Liver (tissue), 3 donors: ENCODE measurements around the gene MED25.

ENCODE experiments used
- ATF3 ChIP-seq: IDR thresholded peaks from 2 replicates; pipeline ENCODE4 v1.6.1; 2016; ENCODE audit warnings: antibody characterized with exemption
- CTCF ChIP-seq: fragments of 150-350 bp; IDR thresholded peaks from 2 replicates; pipeline ENCODE4 v1.5.1; 2017; ENCODE audit warnings: improper control_type of control experiment, low read depth, low read length; ENCODE audit not compliant: missing input control
- GABPA ChIP-seq, 2 donors: IDR thresholded peaks in 1 of 2; conservative IDR thresholded peaks in 1 of 2; 2 replicates each; pipeline ENCODE4 v1.6.1; 2016; ENCODE audit warnings: antibody characterized with exemption in 2 of 2, mild to moderate bottlenecking in 1 of 2, moderate library complexity in 1 of 2
- JUND ChIP-seq, 2 donors: IDR thresholded peaks; 2 replicates each; pipeline ENCODE4 v1.6.1; 2016; ENCODE audit warnings: antibody characterized with exemption in 2 of 2
- MAX ChIP-seq: IDR thresholded peaks from 2 replicates; pipeline ENCODE4 v1.6.1; 2016; ENCODE audit warnings: antibody characterized with exemption
- RAD21 ChIP-seq, 2 donors: IDR thresholded peaks; 2 replicates each; pipeline ENCODE4 v1.6.1; 2016; ENCODE audit warnings: antibody characterized with exemption in 2 of 2, mild to moderate bottlenecking in 2 of 2
- REST ChIP-seq: IDR thresholded peaks from 2 replicates; pipeline ENCODE4 v1.6.1; 2016; ENCODE audit warnings: antibody characterized with exemption, mild to moderate bottlenecking
- SP1 ChIP-seq: IDR thresholded peaks from 2 replicates; pipeline ENCODE4 v1.6.1; 2018; ENCODE audit warnings: antibody characterized with exemption, mild to moderate bottlenecking
- ZBTB33 ChIP-seq: IDR thresholded peaks from 2 replicates; pipeline ENCODE4 v1.6.1; 2016; ENCODE audit warnings: antibody characterized with exemption
- donor health status: healthy.
- donor health status: healthy.

GRCh38 chr19:49863935-49864320 lies 45.8 kb downstream of the MED25 start:
- no peak for TF ChIP-seq JUND (IDR thresholded peaks at IDR 0.05)
- no peak for TF ChIP-seq SP1
- no peak for TF ChIP-seq REST
- no peak for TF ChIP-seq ZBTB33
- no peak for TF ChIP-seq CTCF
- no peak for TF ChIP-seq GABPA (IDR thresholded peaks at IDR 0.05 in 1 of 2, conservative IDR thresholded peaks at IDR 0.05 in 1 of 2)
- TF ChIP-seq RAD21 (IDR thresholded peaks at IDR 0.05) = no peak
- no peak for TF ChIP-seq ATF3
- no peak for TF ChIP-seq MAX
